NCI-H524 (cell line): Measurements from ENCODE around the gene SRP14.
A peak's percentile ranks its signal among the peaks of the same experiment; 100 is the strongest.

Experiments used
- DNase-seq, 2 experiments: peaks; one replicate each; lab custom pipeline; 2025; lab: John Stamatoyannopoulos, UW

The SRP14 gene

GRCh38 chr15:40067921-40068624 is 29.1 kb upstream of the SRP14 start:
- DNase-seq: no peak

- no peak for DNase-seq
These were observed 27.6 kb upstream of the SRP14 start for GRCh38 chr15:40066589-40066988.

GRCh38 chr15:40065166-40065565 is 26.2 kb upstream of the SRP14 start:
- no peak for DNase-seq

GRCh38 chr15:40064231-40064894 is 25.4 kb upstream of the SRP14 start:
- DNase-seq: no peak

GRCh38 chr15:40063563-40064011 is 24.6 kb upstream of the SRP14 start:
- DNase-seq: no peak

- DNase-seq: no peak
These were observed 24.0 kb upstream of the SRP14 start for GRCh38 chr15:40062816-40063562.

GRCh38 chr15:40061212-40061901 is 22.4 kb upstream of the SRP14 start:
- no peak for DNase-seq

GRCh38 chr15:40060236-40060961 is 21.4 kb upstream of the SRP14 start:
- no peak for DNase-seq

GRCh38 chr15:40059821-40060220 is 20.8 kb upstream of the SRP14 start:
- DNase-seq: no peak

- no peak for DNase-seq
These were observed 19.6 kb upstream of the SRP14 start for GRCh38 chr15:40058476-40059140.

GRCh38 chr15:40055576-40056293 is 16.8 kb upstream of the SRP14 start:
- DNase-seq: no peak

- peak in 1 of 2 experiments; percentile 18 for DNase-seq
These were observed 16.0 kb upstream of the SRP14 start for GRCh38 chr15:40054855-40055575.

- no peak for DNase-seq
These were observed 15.5 kb upstream of the SRP14 start for GRCh38 chr15:40054605-40054854.

GRCh38 chr15:40053831-40054604 is 15.0 kb upstream of the SRP14 start:
- no peak for DNase-seq

- DNase-seq: no peak
These were observed 14.3 kb upstream of the SRP14 start for GRCh38 chr15:40053079-40053830.

GRCh38 chr15:40052604-40053003 is 13.6 kb upstream of the SRP14 start:
- DNase-seq: no peak

GRCh38 chr15:40051616-40052415 is 12.8 kb upstream of the SRP14 start:
- no peak for DNase-seq
